Occipital lobe (tissue), 2 donors: ENCODE data around the gene ASPRV1. TPM values are rescaled to one million over a fixed set of nuclear protein-coding genes. Genes with fewer than 3 reads are reported as not detected.
"Not testable (repeated sequence)": the region's sequence is repeated elsewhere in the genome, so short reads cannot be mapped to it uniquely, and the experiment has no call there.

Experiments
- DNase-seq: peaks from one replicate; lab custom pipeline; 2025; lab: John Stamatoyannopoulos, UW
- total RNA-seq: library from RNA; depleted of rRNA; stranded (reverse); fragments of >200 nt; gene quantifications from one replicate; pipeline ENCODE4 v1.2.3, GENCODE V29; 2014

Gene ASPRV1
- total RNA-seq, 1 donor from 2014 or later, result 2.8 TPM

DNA sequence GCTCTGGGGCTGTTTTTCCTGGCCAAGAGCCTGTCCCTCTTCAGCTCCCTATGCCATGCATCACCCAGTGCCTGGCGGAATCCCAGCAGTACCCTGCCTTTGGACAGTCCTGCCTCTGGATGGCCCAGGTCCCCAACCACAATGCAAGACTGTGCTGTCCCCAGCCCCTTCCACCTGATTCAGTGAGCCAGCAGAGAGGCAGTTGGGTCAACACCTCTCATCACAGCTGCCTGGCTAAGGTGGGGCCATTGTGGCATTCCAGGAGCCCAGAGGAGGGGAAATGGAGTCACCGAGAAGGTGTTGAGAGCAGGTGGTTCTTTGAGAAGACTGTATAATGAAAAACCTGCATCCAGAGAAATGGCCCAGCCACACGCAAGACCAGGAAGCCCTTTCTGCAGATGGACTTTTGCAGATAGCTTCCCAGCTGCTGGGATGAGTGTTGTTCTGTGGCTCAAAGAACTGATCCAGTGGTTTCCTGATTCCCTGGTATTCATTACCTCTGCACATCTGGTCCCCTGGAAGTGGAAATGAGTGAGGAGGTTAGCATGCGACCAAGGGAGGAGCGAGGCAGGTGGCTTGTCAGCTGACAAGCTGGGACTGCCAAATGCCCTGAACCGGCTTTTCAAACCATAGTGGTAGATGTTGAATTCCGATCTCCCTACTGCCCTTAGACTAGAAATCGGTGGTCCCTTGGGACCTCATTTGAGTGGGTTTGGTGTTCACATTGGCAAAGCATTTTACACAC lies 1.7 kb upstream of the ASPRV1 start:
- no peak for DNase-seq

DNA sequence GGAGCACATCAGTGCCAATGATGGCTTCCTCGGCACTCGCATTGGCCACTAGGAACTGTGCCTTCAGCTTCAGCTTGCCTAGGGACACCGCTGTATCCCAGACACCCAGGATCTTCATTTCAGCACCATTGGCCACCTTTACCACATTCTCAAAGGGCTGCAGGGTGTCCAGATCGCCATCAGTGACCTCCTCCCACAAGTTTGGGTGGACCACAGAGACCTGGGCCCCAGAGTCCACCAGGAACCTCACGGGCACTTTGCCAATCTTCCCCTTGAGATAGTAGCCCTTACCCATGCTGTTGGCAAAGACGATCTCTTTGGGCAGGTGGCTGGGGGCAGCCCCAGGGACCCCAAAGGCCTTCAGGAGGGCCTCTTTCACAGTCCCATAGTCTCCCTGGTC lies 610 bp downstream of the ASPRV1 start:
- DNase-seq, result no peak

DNA sequence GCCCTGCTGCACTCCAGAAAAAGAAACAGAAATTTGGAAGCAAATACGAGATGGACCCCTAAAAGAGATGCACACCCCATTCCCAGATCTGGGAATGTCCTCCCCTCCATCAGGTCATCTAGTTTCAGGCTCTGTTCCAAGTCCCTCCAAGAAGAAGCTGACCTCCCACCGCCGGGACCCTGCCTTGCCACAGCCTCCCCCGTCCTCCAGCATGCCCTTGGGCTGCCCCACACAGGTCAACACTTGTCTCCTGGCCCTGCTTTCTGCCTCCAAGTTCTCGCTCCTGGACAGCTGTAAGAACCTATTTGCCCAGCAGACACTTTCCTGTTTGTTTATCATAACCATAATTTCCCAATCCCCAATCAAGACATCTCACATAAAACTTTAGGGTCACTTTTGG lies 2.0 kb downstream of the ASPRV1 start:
- DNase-seq, result no peak

DNA sequence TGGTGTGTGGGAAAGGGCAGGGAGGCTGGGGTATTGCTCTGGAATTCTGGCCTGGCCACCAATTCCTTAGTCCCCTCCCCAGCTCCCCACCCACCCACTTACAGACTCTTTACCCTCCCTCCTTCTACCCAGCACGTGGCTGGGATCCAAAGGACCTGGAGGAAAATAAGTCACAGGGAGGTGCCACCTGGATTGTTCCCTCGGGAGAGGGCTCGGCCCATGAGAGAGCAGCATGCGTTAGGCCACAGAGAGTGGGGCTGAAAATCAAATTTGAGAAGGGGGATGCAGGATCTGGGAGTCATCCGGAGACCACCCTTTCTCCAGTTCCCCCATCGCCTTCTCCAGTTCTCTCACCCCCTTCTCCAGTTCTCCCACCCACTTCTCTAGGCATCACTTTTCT lies 3.0 kb downstream of the ASPRV1 start:
- no peak for DNase-seq

DNA sequence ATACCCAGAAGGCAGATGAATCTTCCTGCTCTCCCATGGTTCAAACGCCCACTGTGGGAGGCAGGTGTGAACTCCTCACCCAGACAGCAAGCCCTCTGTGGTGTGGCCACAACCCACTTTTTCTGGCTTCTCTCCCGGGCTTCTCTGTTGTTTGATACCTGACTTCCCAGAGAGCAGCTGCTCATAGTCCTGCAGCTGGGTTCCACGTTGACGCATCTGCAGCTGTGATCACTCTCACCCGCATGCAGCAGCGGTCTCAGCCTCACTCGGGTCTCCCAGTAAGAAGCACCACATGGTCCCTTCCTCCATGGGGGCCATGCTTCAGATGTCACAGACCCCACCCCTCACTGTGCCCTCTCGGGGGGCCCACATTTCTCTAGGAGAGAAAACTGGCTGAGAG lies 3.5 kb downstream of the ASPRV1 start:
- no peak for DNase-seq

DNA sequence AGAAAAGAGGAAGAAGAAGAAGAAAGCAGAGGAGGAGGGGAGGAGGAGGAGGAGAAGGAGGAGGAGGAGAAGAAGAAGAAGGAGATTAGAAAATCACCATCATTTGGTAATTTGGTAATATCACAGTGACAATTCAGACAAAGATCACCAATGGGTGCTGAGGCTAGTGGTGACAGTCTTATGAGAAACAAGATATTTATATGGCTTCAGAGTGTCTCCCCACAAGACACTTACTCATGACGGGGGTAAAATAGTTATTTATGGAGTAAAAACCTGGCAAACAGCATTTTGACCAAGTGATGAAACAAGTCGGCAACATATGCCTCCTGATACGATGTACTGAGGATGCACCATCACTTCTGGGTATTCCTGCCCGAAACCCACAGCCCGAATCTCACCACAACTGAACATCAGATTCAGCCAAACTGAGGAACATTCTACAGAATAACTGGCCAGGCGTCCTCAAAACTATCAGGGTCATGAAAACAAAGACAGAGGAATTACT lies 4.9 kb downstream of the ASPRV1 start:
- DNase-seq, result no peak

DNA sequence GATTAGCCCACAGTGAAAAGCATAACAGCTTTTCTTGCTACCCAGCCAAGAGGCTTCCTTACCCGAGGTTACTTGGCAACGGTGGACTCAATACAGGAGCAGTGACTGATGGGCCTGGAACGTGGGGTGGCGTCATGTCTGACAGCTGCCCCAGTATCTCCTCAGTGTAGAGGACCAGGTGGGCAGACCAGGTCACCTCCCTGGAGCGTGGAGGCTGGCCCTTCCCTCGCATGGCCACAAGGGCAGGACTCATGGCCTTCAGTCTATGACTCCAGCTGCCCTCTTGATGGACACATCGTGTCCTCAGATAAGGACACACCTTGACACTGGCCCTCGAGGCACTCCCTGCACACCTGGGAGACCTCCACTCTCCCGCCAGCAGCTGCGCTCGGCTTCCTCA lies 6.4 kb downstream of the ASPRV1 start:
- no peak for DNase-seq

DNA sequence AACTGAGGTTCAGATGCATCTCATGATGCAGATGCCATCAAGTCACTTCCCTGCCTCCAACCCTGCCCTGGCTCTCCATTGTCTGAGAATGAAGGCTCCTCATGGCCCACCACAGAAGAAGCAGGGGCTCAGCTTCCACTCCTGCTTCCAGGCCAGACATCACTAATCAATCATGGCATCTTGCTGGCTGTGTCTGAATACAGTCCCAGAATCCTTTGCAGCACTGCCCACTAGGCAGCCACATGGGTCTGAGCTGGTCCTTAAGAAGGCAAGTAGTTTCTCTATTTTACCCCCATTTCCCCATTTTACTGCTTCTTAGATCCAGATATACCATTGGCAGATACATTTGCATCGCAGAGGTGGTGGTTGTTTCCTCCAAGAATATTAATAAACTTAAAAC lies 7.3 kb downstream of the ASPRV1 start:
- DNase-seq, result no peak

DNA sequence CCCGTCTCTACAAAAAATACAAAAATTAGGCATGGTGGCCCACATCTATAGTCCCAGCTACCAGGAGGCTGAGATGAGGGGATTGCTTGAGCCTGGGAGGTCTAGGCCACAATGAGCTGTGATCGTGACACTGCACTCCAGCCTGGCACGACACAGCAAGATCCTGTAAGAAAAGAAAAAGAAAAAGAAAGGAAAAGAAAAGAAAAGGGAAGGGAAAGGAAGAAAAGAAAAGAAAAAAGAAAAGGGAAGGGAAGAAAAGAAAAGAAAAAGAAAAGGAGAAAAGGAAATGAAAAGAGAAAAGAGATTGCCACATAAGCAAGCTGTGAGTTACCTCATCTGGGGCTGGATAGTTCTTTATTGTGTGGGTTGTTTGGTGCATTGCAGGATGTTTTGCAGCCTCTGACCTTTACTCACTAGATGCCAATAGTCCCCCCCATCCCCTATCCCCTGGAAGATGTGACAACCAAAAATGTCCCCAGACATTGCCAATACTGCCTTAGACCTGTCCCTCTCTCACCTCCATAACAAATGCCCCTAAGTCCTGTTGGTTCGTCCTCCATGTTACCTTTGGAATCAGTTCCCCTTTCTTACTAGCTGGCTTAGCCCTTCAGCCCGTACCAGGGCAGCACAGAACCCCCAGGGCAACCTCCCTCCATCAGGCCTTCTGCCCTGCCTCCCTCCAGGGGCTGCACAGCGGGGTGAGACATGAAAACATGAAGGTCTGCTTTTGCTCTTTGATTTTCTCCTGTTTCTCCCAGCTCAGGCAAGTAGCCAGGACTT lies 8.9 kb downstream of the ASPRV1 start:
- no peak for DNase-seq

DNA sequence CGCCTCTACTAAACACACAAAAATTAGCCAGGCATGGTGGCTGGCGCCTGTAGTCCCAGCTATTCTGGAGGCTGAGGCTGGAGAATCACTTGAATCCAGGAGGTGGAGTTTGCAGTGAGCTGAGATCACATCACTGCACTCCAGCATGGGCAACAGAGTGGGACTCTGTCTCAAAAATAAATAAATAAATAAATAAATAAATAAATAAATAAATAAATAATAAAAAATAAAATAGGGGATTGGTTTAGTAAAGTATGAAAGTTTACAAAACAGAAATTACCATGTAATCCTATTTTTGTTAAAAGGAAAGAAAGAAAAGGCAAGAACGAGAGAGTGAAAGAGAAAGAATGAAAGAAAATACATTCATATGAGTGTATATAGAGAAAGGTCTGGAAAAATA lies 10.8 kb downstream of the ASPRV1 start:
- not testable (repeated sequence) for DNase-seq

DNA sequence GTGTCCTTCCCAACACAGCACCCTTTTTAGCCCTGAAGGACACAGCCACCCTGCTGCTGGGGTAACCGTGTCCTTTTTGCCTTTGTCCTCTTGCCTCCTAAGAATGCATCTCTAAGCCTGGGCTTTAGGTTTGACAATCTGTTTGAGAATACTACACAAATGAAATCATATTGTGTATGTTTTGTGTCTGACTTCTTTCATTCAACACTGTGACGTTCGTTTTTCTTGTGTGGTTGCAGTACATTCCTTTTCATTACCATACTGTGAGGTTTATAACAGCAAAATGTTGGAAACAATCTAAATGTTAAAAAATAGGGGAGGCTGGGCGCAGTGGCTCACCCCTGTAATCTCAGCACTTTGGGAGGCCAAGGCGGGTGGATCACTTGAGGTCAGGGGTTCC lies 11.2 kb downstream of the ASPRV1 start:
- DNase-seq, result no peak

DNA sequence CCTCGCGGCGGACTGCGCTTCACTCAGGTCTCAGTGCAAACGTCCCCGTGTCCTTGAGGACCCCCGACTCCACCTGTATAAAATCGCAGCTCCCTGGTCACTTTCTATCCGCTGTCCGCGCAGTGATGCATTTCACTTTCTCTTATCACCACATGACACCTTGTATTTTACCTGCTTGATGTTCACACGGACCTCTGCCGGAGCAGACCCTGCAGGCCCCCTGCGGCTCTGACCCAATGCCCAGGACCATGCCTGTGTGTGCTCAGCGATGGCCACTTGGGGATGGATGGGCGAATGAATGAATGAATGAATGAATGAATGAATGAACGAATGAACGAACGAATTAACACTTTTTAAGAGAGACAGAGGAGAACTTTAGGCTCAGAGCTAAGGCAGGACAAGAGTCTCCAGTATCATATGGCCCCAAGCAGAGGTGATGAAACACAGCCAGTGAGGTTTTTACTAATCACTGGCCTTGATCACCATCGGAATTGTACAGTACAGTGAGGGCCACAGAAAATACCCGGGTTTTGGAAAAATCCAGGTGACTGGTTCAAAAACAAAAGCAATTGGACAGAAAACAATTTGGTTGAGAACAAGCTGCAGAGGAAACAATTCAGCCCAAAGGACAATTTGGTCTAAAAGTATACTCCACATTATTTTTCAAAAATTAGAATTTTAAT lies 12.3 kb downstream of the ASPRV1 start:
- DNase-seq, result no peak

DNA sequence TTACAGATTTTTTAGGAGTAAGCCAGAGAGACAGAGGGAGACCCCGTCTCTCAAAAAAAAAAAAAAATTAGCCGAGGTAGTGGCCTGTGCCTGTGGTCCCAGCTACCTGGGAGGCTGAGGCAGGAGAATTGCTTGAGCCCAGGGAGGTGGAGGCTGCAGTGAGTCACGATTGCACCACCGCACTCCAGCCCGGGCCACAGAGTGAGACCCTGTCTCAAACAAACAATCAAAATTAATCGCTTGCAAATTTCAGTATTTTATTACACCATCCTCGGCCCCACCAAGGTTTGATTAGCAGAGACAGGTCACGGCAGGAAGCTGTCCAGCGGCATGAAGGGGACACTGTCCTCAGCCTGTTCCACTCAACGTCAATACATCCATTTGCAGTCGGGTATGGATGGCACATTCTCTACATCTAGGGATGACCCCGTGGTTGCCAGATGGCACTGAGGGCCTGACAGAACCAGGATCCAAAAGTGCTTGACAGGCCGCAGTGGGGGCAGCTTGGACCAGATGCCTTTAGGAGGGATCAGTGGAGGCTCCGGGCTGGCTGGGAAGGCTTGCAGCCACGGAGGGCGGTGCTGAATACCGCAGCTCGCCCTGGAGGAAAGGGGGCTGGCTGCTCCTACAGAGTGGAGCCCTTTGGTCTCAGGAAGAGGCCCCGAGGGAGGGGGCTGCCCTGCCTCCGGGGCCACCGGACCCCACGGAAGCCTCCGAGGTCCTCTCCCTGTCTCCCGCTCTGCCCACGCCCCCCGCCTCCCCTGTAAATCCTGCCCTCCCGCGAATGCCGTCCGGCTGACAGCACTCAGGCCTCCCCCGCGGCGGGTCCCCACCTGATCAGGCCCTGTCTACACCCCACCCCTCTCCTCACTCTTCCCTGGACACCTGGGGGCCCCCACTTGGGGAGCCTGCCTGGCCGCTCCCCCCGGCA lies 13.1 kb downstream of the ASPRV1 start:
- no peak for DNase-seq

DNA sequence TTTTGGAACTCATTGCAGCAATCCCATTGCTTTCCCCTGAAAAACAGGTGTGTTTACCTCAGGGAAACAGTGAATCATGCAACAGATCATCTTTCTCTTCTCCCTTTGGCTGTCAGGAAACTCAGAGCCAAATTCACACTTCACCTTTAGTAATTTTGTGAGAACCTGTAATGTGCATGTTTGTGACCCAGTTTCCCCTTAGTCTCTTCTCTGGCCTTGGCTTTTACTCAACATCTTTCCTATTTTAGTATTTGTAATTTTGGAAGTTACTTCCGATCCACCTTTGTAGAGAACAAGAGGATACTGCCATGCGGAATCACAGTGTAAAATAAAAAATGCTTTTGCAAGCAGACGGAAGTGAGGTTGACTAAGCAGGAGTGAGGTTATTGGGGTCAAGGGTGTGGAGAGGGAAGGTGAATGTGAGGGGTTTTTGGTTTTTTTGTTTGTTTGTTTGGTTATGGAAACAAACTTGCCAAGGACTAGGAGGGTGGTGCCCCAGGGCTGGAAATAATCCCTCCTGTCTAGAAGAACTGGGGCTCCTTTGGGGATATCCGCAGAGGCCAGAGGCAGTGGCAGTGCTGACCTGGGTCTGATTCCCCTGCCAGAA lies 14.0 kb downstream of the ASPRV1 start:
- no peak for DNase-seq

DNA sequence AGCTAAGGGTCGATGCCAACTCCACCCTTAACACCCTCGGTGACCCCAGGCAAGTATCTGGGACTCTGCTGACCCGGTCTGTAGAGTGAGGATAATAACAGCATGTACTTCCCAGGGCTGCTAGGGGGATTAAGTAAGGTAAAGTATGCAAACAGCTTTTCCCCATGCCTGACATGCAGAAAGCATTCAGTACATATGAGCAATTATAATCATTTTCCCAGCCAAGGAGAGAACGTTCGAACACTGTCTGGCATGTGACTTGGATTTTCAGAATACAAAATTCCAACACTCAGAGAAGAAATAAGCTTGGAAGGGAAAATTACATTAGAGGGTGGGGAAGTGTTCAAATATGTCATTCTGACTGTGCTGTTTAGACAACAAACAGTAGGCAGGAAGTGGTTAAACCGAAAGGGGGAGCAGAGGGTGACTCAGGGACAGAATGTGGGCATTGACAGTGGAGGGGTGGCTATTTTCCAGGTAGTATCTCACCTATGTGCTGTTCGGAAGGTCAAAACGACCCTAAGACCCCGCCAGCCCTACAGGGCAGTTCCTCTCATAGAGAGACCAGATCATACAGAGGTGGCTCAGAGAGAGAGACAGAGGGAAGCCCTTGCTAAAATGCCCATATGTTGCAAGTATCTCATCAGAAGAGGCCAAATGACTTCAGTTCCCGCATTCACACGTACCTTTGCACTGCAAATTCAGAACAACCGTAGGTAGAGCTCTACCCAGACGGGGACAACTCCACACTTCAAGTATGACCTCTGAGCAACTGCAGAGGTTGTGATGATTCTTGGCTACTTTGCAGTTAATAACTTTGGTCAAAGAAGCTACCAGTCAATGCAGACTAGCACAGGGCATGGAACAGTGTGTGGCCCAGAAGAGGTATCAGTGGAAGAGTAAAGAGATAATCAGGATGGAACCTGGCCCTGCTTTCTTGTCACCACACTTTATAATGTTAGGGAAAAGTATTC lies 14.8 kb downstream of the ASPRV1 start:
- DNase-seq, result no peak

DNA sequence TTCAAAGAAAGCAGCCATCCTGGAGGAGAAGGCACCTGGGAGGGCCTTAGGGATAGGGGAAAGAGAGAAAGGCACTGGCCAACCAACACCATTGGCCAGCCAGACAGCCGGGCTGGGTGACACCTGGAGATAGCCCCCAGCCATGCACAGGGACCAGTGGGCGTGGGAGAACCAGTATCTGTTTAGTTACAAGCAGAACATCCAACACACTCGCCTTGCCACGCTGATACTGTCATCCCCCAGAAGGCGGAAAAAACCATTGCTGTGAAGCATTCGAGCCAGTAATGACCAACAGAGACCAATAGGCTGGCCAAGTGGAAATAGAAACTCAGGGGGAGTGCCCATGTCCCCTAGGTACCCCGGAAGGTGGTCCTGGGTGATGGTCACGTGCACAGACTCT lies 15.5 kb downstream of the ASPRV1 start:
- no peak for DNase-seq

DNA sequence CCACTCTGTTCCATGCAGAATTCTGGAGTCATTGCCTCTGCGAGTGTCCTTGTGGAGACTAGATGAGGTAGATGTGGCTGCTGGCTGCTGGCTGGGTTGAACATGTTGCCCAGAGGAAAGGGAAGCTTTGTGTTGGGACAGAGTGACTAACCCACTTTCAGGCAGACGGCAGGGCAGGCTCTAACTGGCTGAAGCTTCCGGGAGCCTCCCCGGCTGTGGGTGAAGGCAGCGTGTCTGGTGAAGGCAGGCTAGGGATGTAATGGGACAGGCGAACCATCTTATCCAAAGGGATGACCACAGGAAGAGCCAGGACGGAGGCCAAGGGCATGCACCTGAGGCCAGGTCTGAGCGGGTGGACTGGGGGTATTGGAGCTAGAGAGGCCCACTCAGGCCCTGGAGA lies 16.0 kb downstream of the ASPRV1 start:
- no peak for DNase-seq

DNA sequence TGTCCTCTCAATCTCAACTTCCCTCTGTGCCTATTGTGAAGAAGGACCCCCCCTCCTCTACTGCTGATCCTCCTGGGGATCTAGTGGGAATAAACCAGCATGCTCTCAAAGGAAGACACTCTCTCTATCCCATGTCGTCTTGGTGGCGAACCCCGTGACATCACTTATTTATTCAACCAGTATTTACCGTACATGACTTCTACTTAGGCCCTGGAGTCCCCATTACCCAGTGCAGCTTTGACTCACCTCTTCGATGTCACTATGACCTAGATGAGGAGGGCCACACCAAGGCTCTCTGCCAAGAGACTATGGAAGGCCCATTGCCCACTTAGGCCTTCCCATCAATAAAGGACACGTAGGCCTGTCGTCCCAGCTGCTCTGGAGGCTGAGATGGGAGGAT lies 16.7 kb downstream of the ASPRV1 start:
- no peak for DNase-seq

DNA sequence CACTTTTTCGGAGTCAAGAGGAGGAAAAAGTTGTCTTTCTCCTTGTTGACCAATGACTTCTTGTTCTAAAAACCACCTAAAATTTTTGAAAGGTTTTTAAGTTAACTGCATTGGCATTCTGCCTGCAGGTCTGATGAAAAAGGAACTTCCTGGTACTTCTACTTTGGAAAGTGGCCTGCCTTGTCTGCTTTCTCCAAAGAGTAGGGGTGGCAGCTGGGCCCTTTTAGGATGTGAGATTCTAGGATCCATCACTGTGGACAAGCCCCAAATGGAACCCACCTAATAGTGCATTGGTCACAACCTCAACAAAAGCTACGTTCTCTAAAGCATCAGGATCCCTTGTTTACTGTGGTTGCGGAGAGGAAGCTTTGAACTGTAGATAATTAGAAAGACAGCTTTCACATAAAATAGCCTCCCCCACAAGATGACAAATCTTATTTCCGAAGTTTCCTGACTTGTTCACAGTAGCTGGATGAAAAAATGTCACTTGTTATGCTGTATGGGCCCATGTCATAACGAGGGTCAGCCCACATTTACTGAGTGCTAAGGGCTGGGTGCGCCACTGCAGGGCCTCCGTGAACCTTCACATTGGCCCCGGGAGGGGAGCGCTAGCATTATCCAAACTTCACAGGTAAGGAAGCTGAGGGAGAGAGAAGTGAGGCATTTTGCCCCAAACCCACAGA lies 17.4 kb downstream of the ASPRV1 start:
- no peak for DNase-seq
